GF-D8 (cell line): ENCODE results near the gene TNNC1.

Experiments
- DNase-seq: peaks from one replicate; lab custom pipeline; 2025; lab: John Stamatoyannopoulos, UW

TNNC1 gene

GRCh38 chr3:52453496-52454249 is at the start of gene TNNC1:
Gene TNNC1 (minus strand): TSS chr3:52454041. CDS start chr3:52454015, 26 bp downstream.
- DNase-seq = no peak

GRCh38 chr3:52502808-52503350 is 49.0 kb upstream of the TNNC1 start:
- DNase-seq = no peak

- DNase-seq = no peak
These were observed 48.2 kb upstream of the TNNC1 start for GRCh38 chr3:52502001-52502400.

- no peak for DNase-seq
These were observed 47.2 kb upstream of the TNNC1 start for GRCh38 chr3:52501046-52501445.

- DNase-seq = peak; percentile 98
These were observed 44.6 kb upstream of the TNNC1 start for GRCh38 chr3:52498137-52499054.

GRCh38 chr3:52495777-52496602 is 42.1 kb upstream of the TNNC1 start:
- DNase-seq = no peak

DNA sequence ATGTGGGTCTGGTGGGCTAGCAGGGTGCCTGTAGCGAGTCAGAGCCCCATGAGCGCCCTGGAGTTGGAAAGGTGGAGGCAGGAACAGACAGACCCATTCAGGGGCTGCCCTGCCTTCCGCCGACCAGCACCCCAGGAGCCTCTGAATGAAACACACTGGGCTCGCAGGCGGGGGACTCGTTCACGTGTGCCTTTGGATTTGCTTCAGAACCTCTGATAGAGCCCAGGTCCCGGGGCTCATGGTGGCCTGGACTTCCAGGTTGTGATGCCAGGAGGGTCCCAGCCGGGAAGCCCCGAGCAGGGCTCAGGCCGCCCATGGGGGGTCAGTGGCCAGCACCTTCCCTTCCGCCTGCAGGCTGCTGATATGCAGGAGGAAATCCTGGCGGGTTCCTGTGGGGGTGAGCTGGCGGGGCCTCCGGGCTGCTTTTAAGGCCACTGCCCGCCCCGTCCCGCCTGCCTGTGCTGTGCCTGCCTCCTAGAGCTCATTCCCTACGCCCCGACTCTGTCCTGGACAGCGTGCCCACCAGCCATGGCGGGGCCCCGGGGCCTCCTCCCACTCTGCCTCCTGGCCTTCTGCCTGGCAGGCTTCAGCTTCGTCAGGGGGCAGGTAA is 41.1 kb upstream of the TNNC1 start, which contains the start of gene STAB1:
Gene STAB1 (plus strand): TSS at position 453 of the 610 bp plus-strand sequence. CDS start 76 bp downstream, at position 529.
- peak; percentile 21 for DNase-seq

GRCh38 chr3:52494445-52494844 is 40.6 kb upstream of the TNNC1 start:
- no peak for DNase-seq

- DNase-seq = no peak
These were observed 39.6 kb upstream of the TNNC1 start for GRCh38 chr3:52493232-52494017.

DNA sequence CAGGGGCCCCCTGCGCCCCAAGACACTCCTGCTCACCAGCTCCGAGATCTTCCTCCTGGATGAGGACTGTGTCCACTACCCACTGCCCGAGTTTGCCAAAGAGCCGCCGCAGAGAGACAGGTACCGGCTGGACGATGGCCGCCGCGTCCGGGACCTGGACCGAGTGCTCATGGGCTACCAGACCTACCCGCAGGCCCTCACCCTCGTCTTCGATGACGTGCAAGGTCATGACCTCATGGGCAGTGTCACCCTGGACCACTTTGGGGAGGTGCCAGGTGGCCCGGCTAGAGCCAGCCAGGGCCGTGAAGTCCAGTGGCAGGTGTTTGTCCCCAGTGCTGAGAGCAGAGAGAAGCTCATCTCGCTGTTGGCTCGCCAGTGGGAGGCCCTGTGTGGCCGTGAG is 38.2 kb upstream of the TNNC1 start:
- no peak for DNase-seq

DNA sequence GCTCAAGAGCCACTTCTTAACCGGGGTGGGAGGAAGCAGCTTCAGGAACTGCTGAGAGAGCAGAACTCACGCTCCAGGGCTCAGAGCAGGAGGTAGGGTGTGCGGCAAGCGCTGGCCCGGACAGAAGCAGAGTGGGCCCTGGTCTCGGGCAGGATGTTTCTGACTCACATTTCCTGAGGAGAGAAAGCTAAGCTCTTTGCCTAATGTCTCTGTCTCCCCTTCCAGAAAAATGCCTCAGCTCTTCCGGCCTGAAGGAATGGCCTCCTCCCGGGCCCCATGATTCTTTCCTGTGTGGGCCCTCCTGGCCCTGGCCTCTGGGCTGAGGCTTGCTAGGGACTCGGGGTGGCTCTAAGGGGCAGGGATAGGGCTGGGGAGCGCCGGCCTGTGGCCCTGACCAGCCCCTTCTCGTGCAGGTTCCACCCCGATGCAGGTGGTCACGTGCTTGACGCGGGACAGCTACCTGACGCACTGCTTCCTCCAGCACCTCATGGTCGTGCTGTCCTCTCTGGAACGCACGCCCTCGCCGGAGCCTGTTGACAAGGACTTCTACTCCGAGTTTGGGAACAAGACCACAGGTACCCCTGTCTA is 37.2 kb upstream of the TNNC1 start:
- DNase-seq = no peak

DNA sequence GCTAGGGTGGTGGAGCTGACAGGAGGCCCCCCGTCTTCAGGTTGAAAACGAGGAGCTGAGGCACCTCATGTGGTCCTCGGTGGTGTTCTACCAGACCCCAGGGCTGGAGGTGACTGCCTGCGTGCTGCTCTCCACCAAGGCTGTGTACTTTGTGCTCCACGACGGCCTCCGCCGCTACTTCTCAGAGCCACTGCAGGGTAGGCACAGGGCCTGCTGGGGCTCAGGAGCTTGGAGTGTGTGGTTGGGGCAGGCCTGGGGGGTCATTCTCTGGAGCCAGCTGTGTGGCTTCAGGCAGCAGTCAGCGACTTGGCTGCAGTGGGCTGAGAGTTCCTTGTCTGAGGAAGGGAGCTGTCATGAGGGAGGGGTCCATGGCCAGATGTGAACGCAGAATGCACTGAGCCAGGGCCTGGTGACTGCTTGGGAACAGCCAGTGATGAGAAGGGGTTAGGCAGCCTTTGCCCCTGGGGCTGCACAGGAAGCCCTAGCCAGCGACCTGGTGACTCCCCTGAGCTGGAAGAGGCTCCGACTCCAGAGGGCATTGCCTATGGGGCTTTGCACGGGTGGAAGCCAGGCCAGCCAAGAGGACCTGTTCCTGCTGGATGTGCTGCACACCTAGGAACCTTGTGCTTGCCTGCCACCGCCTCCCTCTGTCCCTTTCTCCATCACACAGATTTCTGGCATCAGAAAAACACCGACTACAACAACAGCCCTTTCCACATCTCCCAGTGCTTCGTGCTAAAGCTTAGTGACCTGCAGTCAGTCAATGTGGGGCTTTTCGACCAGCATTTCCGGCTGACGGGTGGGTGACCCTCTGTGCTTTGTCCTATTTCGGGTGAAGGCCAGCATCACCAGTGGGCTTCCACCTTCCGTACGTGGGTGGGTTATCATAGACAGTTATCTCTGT is 36.4 kb upstream of the TNNC1 start:
- no peak for DNase-seq

DNA sequence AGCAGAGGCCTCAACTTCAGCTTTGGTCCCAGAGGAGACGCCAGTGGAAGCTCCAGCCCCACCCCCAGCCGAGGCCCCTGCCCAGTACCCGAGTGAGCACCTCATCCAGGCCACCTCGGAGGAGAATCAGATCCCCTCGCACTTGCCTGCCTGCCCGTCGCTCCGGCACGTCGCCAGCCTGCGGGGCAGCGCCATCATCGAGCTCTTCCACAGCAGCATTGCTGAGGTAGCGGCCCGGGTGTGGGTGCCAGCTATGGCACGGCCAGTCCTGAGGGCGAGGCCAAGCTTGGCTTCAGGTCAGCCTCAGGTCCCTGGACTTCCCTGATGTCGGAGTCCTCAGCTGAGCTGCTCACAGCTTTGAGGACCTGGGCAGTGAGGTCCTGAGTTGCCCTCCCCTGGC is 35.6 kb upstream of the TNNC1 start:
- no peak for DNase-seq

GRCh38 chr3:52488746-52489145 is 34.9 kb upstream of the TNNC1 start:
- no peak for DNase-seq

DNA sequence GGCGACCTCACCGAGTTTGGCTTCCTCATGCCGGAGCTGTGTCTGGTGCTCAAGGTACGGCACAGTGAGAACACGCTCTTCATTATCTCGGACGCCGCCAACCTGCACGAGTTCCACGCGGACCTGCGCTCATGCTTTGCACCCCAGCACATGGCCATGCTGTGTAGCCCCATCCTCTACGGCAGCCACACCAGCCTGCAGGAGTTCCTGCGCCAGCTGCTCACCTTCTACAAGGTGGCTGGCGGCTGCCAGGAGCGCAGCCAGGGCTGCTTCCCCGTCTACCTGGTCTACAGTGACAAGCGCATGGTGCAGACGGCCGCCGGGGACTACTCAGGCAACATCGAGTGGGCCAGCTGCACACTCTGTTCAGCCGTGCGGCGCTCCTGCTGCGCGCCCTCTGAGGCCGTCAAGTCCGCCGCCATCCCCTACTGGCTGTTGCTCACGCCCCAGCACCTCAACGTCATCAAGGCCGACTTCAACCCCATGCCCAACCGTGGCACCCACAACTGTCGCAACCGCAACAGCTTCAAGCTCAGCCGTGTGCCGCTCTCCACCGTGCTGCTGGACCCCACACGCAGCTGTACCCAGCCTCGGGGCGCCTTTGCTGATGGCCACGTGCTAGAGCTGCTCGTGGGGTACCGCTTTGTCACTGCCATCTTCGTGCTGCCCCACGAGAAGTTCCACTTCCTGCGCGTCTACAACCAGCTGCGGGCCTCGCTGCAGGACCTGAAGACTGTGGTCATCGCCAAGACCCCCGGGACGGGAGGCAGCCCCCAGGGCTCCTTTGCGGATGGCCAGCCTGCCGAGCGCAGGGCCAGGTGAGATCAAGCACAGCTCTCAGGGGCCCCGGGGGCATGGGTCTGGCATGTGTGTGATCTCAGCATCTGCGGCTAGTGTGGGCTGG is 34.2 kb upstream of the TNNC1 start:
- no peak for DNase-seq

DNA sequence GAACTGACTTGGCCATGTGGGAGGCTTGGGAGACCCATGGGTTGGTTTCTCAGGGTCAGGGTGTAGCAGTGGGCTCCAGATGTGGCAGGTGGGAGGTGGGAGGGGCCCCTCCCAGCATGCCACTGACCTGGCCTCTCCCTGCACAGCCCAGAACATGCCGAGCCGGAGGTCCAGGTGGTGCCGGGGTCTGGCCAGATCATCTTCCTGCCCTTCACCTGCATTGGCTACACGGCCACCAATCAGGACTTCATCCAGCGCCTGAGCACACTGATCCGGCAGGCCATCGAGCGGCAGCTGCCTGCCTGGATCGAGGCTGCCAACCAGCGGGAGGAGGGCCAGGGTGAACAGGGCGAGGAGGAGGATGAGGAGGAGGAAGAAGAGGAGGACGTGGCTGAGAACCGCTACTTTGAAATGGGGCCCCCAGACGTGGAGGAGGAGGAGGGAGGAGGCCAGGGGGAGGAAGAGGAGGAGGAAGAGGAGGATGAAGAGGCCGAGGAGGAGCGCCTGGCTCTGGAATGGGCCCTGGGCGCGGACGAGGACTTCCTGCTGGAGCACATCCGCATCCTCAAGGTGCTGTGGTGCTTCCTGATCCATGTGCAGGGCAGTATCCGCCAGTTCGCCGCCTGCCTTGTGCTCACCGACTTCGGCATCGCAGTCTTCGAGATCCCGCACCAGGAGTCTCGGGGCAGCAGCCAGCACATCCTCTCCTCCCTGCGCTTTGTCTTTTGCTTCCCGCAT is 33.4 kb upstream of the TNNC1 start:
- no peak for DNase-seq
